ENCODE results near the gene NPM1. TPM values are rescaled to one million over a fixed set of nuclear protein-coding genes. Genes with fewer than 3 reads are reported as not detected.

The NPM1 gene
- total and polyA plus RNA-seq, 4 donors, result 133 to 959 (median 363) TPM

GRCh38 chr5:171412186-171412585, 24.5 kb downstream of the NPM1 start:
- Histone ChIP-seq H3K4me1 (ENCODE audit: control insufficient read depth in 4 of 4, insufficient read depth in 4 of 4, low read length in 3 of 4) (peaks cover 0 to 2% (median 0%) of the 10 kb centered on the region in 4 donors), H3K36me3 (ENCODE audit: control insufficient read depth in 4 of 4, insufficient read depth in 3 of 4, low read depth in 1 of 4, low read length in 3 of 4) (peaks cover 7 to 46% (median 31%) of the 10 kb centered on the region in 4 donors), H3K27ac (ENCODE audit: low read depth in 1 of 2, low read length in 2 of 2) (no peak overlapping the region), H3K4me3 (ENCODE audit: low read depth in 1 of 3, low read length in 3 of 3) (no peak overlapping the region), H3K9ac (ENCODE audit: low read depth in 1 of 2, low read length in 2 of 2) (no peak overlapping the region), H3K9me3 (ENCODE audit: control insufficient read depth in 4 of 4, low read length in 3 of 4) (no peaks in the 10 kb centered on the region), H3K27me3 (ENCODE audit: control insufficient read depth in 4 of 4, insufficient read depth in 4 of 4, low read length in 3 of 4) (no peaks in the 10 kb centered on the region)
- TF ChIP-seq HNF4G (IDR thresholded peaks at IDR 0.05) (no peak), YY1 (IDR thresholded peaks at IDR 0.05) (no peak)
- TF ChIP-seq, protein P1, sequence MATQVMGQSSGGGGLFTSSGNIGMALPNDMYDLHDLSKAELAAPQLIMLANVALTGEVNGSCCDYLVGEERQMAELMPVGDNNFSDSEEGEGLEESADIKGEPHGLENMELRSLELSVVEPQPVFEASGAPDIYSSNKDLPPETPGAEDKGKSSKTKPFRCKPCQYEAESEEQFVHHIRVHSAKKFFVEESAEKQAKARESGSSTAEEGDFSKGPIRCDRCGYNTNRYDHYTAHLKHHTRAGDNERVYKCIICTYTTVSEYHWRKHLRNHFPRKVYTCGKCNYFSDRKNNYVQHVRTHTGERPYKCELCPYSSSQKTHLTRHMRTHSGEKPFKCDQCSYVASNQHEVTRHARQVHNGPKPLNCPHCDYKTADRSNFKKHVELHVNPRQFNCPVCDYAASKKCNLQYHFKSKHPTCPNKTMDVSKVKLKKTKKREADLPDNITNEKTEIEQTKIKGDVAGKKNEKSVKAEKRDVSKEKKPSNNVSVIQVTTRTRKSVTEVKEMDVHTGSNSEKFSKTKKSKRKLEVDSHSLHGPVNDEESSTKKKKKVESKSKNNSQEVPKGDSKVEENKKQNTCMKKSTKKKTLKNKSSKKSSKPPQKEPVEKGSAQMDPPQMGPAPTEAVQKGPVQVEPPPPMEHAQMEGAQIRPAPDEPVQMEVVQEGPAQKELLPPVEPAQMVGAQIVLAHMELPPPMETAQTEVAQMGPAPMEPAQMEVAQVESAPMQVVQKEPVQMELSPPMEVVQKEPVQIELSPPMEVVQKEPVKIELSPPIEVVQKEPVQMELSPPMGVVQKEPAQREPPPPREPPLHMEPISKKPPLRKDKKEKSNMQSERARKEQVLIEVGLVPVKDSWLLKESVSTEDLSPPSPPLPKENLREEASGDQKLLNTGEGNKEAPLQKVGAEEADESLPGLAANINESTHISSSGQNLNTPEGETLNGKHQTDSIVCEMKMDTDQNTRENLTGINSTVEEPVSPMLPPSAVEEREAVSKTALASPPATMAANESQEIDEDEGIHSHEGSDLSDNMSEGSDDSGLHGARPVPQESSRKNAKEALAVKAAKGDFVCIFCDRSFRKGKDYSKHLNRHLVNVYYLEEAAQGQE (IDR thresholded peaks at IDR 0.05), result no peak
- no peak for DNase-seq (ENCODE audit: low spot score)
- WGBS, result 96% methylated on average over 5 of the region's 5 CpGs

DNA sequence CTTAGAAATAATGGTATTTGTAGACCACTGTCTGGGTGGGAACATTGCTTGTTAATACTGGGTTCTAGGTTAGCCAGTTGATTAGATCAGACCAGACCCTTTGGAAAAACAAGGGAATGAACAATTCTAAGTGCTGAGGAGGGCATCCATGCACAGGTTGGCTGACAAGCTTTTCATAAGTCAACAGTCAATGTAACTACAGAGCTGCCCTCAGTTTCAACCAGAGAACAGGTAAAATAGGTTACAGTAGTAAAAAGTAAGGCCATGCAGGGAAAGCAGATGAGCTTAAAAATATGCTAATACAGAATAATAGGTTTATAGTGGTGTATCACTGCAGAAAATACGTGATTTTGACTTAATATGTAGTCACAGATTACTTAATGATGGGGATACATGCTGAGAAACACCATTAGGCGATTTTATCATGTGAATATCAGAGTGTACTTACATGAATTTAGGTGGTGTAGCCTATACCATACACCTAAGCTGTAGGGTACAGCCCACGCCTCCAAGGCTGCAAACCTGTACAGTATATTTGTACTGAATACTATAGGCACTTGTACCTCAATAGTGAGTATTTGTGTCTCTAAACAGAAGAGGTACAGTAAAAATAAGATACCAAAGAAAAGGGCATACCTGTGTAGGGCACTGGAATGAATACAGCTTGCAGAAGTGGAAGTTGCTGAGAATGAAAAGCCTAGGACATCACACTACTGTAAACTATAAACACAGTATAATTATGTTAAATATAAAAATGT, 25.7 kb downstream of the NPM1 start:
- WGBS, result 94% methylated on average over 3 of the region's 3 CpGs
- DNase-seq (ENCODE audit: low spot score), result no peak
- TF ChIP-seq HNF4A (conservative IDR thresholded peaks at IDR 0.05) (no peak), JUND (IDR thresholded peaks at IDR 0.05) (no peak), HNF4G (IDR thresholded peaks at IDR 0.05) (no peak), YY1 (IDR thresholded peaks at IDR 0.05) (no peak), FOXA1 (IDR thresholded peaks at IDR 0.05) (no peak), TAF1 (conservative IDR thresholded peaks at IDR 0.05) (no peak), RAD21 (IDR thresholded peaks at IDR 0.05) (no peak), SP1 (IDR thresholded peaks at IDR 0.05) (no peak), ATF3 (IDR thresholded peaks at IDR 0.05) (no peak), EGR1 (IDR thresholded peaks at IDR 0.05; ENCODE audit: low read depth in 2 of 2) (no peak), MAX (IDR thresholded peaks at IDR 0.05) (no peak), GABPA (IDR thresholded peaks at IDR 0.05 in 1 of 2, conservative IDR thresholded peaks at IDR 0.05 in 1 of 2) (no peak), NR2F2 (IDR thresholded peaks at IDR 0.05) (no peak), ZBTB33 (IDR thresholded peaks at IDR 0.05) (no peak), FOXA2 (IDR thresholded peaks at IDR 0.05) (no peak), RXRA (IDR thresholded peaks at IDR 0.05) (no peak)
- TF ChIP-seq, protein P1 (IDR thresholded peaks at IDR 0.05), result no peak
- TF ChIP-seq, protein P2, sequence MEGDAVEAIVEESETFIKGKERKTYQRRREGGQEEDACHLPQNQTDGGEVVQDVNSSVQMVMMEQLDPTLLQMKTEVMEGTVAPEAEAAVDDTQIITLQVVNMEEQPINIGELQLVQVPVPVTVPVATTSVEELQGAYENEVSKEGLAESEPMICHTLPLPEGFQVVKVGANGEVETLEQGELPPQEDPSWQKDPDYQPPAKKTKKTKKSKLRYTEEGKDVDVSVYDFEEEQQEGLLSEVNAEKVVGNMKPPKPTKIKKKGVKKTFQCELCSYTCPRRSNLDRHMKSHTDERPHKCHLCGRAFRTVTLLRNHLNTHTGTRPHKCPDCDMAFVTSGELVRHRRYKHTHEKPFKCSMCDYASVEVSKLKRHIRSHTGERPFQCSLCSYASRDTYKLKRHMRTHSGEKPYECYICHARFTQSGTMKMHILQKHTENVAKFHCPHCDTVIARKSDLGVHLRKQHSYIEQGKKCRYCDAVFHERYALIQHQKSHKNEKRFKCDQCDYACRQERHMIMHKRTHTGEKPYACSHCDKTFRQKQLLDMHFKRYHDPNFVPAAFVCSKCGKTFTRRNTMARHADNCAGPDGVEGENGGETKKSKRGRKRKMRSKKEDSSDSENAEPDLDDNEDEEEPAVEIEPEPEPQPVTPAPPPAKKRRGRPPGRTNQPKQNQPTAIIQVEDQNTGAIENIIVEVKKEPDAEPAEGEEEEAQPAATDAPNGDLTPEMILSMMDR (IDR thresholded peaks at IDR 0.05; ENCODE audit: low read depth, low read length, missing input control), result no peak
- Histone ChIP-seq H3K36me3 (ENCODE audit: control insufficient read depth in 4 of 4, insufficient read depth in 3 of 4, low read depth in 1 of 4, low read length in 3 of 4) (peaks cover 6 to 35% (median 24%) of the 10 kb centered on the region in 4 donors), H3K9me3 (ENCODE audit: control insufficient read depth in 4 of 4, low read length in 3 of 4) (no peaks in the 10 kb centered on the region), H3K4me3 (ENCODE audit: low read depth in 1 of 3, low read length in 3 of 3) (no peak overlapping the region), H3K27me3 (ENCODE audit: control insufficient read depth in 4 of 4, insufficient read depth in 4 of 4, low read length in 3 of 4) (no peaks in the 10 kb centered on the region), H3K27ac (ENCODE audit: low read depth in 1 of 2, low read length in 2 of 2) (no peak overlapping the region), H3K4me1 (ENCODE audit: control insufficient read depth in 4 of 4, insufficient read depth in 4 of 4, low read length in 3 of 4) (peaks cover 0 to 2% (median under 1%) of the 10 kb centered on the region in 4 donors), H3K9ac (ENCODE audit: low read depth in 1 of 2, low read length in 2 of 2) (no peak overlapping the region)

All from liver (tissue), 9 donors.